ENCODE measurements around the gene EPB41L5.

The EPB41L5 gene

GRCh38 chr2:120227111-120227991 is 214.5 kb downstream of the EPB41L5 start:
- TF ChIP-seq GATA2 (IDR thresholded peaks at IDR 0.05; ENCODE audit: low read depth, low read length) (no peak), GATA3 (IDR thresholded peaks at IDR 0.05; ENCODE audit: low read depth, low read length) (no peak)

- no peak for TF ChIP-seq GATA3 (IDR thresholded peaks at IDR 0.05; ENCODE audit: low read depth, low read length)
- no peak for TF ChIP-seq GATA2 (IDR thresholded peaks at IDR 0.05; ENCODE audit: low read depth, low read length)
Observed at GRCh38 chr2:120228503-120228902, 215.6 kb downstream of the EPB41L5 start.

Data from SH-SY5Y (cell line).